ENCODE data around the gene SPEF2.

DNA sequence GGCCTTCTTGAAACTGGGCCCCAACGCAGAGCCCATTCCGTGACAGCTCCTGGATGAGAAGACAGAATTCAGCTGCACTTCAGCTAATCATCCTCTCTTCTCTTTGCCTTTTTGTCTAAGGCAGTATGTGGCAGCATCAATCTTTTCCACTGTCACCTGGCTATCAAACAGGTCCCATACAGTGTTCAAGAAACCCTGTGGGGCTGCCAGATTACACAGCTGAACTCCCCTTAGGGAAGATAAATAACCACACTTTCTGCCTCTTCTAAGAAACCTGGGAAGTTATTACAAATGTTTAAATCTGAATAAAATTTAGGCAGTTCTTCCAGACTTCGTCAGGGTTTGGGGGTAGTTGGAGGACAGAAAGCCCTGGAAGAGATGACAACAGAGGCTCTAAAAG, 61.0 kb downstream of the SPEF2 start:
- TF ChIP-seq CTCF (tag by site-specific recombination; IDR thresholded peaks at IDR 0.05) (no peak), ZNF274 (IDR thresholded peaks at IDR 0.05; ENCODE audit: low read length) (no peak), ZNF274 (tag by site-specific recombination; IDR thresholded peaks at IDR 0.05; ENCODE audit: borderline replicate concordance) (no peak), ZNF626 (tag by site-specific recombination; IDR thresholded peaks at IDR 0.05) (no peak), ZNF138 (tag by site-specific recombination; IDR thresholded peaks at IDR 0.05; ENCODE audit: borderline replicate concordance) (no peak)

Data from HEK293 (cell line).